Stimulated activated CD4-positive, alpha-beta T cell treated with anti-CD3 and anti-CD28 coated beads, Interleukin-12 subunit alpha, Interleukin-12 subunit beta, amount 100 ng/mL, for 4 hours (primary cell): Measurements from ENCODE around the gene SLFN5.
A peak's percentile ranks its signal among the peaks of the same experiment; 100 is the strongest.
"Not testable (repeated sequence)": the region's sequence is repeated elsewhere in the genome, so short reads cannot be mapped to it uniquely, and the experiment has no call there.

ENCODE experiments used
- DNase-seq: peaks from one replicate; pipeline ENCODE4 v3.0.0-alpha.2; 2020

SLFN5 gene

GRCh38 chr17:35242805-35243560 lies at the start of gene SLFN5:
SLFN5 (plus strand) TSS chr17:35243072; CDS start chr17:35258691, 15,619 bp downstream.
- peak; percentile 86 for DNase-seq

GRCh38 chr17:35194001-35194400 lies 48.9 kb upstream of the SLFN5 start, which contains the start of gene SLC35G3:
SLC35G3 (minus strand) TSS chr17:35194393; CDS start chr17:35194307, 86 bp downstream.
- not testable (repeated sequence) for DNase-seq

GRCh38 chr17:35195062-35195461 lies 47.8 kb upstream of the SLFN5 start:
- not testable (repeated sequence) for DNase-seq

DNA sequence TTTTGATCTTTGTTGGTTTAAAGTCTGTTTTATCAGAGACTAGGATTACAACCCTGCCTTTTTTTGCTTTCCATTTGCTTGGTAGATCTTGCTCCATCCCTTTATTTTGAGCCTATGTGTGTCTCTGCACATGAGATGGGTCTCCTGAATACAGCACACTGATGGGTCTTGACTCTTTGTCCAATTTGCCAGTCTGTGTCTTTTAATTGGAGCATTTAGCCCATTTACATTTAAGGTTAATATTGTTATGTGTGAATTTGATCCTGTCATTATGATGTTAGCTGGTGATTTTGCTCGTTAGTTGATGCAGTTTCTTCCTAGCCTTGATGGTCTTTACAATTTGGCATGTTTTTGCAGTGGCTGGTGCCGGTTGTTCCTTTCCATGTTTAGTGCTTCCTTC lies 40.3 kb upstream of the SLFN5 start:
- DNase-seq = not testable (repeated sequence)

- no peak for DNase-seq
These were observed 32.1 kb upstream of the SLFN5 start for GRCh38 chr17:35210741-35211140.

- no peak for DNase-seq
These were observed 30.2 kb upstream of the SLFN5 start for GRCh38 chr17:35212668-35213067.

- DNase-seq = no peak
These were observed 29.4 kb upstream of the SLFN5 start for GRCh38 chr17:35213412-35213940.

DNA sequence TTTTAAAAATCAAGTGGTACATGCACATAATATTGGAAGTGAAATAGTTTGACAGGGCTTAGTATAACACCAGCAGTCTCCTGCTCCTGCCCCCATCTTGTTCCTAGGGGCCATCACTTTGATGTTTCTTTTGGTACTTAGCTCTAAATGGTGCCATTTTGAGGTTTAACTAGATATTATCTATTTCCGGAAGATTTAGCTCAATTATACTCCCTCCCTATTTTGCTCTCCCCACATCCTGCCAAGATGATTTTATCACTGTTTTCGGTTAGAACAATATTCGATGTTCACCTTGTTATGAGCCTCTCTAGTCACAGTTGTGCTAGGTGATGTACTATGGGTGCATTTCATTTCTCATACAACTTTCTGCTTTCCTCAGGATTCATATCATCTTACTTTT lies 28.7 kb upstream of the SLFN5 start:
- DNase-seq = no peak

GRCh38 chr17:35214631-35215273 lies 28.1 kb upstream of the SLFN5 start:
- DNase-seq = no peak

DNA sequence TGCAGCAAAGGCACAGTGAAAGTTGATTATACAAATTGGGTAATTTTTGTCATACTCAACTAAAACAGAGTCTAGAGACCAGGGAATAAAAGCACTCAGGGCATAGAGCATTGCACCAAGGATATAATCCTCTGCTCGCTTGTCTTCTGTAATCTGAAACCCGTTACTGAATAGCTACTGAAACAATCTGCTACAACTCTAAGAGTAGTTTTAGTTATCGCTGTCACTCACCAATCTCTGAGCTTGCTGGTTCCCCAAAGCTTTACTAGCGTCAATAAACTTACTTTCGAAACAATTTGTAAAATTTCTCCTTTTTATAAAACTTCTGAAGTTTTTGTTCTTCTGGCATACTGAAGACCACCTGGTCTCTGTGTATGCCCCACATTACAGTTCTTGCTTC lies 25.8 kb upstream of the SLFN5 start:
- no peak for DNase-seq

- no peak for DNase-seq
These were observed 24.0 kb upstream of the SLFN5 start for GRCh38 chr17:35218915-35219314.

DNA sequence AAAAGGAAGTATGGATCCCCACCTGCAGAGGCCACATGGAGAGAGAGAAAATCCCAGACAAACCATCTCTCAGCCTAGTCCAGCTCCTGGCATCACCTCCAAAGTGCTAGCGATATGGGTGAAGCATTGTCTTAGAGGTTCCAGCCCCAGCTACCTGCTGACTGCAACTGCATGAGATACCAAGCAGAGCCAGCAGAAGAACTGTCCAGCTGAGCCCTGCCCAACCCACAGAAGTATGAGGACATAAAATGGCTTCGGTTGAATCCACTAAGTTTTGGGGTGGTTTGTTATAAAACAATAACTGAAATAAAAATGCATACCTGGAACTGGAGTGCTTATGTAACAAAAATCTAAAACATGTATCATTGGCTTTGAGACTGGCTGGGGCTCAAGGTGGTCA lies 20.4 kb upstream of the SLFN5 start:
- no peak for DNase-seq

DNA sequence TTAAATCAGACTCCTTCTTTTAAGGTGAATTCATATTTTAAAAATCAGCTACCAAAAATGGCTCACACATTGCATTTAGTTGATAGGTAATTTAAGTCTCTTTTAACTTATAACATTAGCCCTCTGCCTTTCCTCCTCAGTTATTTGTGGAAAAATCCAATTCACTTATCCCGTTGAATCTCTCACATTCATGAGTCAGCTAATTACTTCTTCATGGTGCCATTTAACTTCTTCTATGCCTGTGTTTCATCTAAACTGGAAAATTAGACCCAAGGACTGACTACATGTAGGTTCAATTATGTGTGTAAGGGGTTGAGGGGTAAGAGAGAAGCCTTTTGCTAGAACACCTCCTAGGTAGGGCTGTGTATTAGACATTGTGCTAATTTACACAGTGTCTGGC lies 18.4 kb upstream of the SLFN5 start:
- no peak for DNase-seq

GRCh38 chr17:35227546-35227945 lies 15.3 kb upstream of the SLFN5 start:
- no peak for DNase-seq

DNA sequence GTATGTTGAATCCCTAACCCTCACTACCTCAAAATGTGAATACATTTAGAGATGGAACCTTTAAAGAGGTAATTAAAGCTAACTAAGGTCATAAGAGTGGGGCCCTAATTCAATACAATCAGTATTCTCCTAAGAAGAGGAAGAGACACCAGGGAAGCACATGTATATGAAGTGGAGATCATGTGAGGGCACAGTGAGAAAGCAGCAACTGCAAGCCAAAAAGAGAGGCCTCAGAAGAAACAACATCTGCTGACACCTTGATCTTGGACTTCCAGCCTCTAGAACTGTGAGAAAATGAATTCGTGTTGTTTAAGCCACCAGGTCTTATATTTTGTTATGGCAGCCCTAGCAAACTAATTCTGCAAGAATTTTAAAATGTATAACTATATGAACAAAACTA lies 13.2 kb upstream of the SLFN5 start:
- no peak for DNase-seq

- not testable (repeated sequence) for DNase-seq
These were observed 8.6 kb upstream of the SLFN5 start for GRCh38 chr17:35234315-35234714.

GRCh38 chr17:35235289-35235688 lies 7.6 kb upstream of the SLFN5 start:
- DNase-seq = no peak

DNA sequence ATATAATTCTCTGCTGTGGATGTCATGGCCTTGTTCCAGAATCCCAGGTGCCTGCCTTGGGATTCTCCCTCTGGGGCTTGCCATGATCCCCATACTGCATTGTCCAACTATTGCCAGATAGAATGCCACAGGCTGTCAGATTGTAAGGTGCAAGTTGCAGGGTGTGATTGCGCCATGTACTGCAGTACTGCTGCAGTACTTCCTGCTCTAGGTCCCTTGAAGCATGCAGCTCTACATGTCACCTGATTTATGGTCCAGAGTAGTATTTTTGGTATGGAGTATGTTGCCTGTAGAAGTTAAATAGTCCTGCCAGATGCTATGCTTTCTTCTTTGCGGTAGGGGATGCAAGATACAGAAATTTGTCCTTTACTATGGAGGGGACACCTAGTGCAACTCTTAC lies 7.0 kb upstream of the SLFN5 start:
- no peak for DNase-seq

GRCh38 chr17:35236821-35237220 lies 6.1 kb upstream of the SLFN5 start:
- DNase-seq = no peak

- no peak for DNase-seq
These were observed 4.1 kb upstream of the SLFN5 start for GRCh38 chr17:35238821-35239220.

GRCh38 chr17:35239823-35240222 lies 3.0 kb upstream of the SLFN5 start:
- DNase-seq = no peak

GRCh38 chr17:35240861-35241260 lies 2.0 kb upstream of the SLFN5 start:
- DNase-seq = no peak

GRCh38 chr17:35241520-35241919 lies 1.4 kb upstream of the SLFN5 start:
- peak; percentile 31 for DNase-seq

DNA sequence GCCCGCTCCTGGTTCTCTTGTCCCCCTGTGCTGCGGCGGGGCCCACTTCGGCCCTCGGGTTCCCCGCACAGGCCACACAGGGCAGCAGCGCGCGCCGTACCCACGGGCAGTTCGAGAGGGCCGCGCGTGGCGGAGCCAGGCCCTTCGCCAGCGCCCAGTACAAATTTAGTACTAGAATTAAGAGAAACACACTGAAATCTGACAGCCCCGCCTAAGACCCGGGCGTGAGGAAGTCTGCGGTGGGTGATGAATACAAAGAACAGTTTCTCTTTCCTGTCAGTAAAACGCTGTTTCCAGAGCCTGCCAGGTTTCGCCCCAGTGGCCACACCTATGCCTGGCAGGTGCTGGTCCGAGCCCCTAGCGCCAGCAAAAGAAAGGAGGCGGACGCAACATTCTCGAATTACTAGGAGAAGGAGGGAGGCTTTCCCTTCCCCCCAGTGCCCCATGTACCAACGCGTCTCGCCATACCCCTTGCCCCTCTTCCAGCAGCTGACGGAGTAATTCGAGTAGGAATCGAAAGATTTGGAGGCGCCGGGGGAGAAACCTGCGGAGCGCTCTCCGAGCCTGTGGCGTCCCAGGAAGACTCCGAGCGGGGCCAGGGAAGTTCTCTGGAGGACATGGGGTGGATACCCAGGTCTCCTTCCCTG lies 591 bp upstream of the SLFN5 start:
- DNase-seq = peak; percentile 70
